Neuronal stem cell (in vitro differentiated cells): ENCODE data around the gene MYO1E.

Experiments used
- DNase-seq: peaks from one replicate; pipeline ENCODE4 v3.0.0-alpha.2; 2013; ENCODE audit warnings: low spot score
- H2AFZ ChIP-seq: one replicate; pipeline ENCODE4 v1.6.1; 2013; ENCODE audit warnings: mild to moderate bottlenecking, low read length, inconsistent platforms
- H2AK5ac ChIP-seq: 2 replicates; pipeline ENCODE4 v1.6.1; 2013; ENCODE audit warnings: low read depth, mild to moderate bottlenecking, inconsistent platforms, low read length, moderate library complexity, mixed read lengths
- H2BK120ac ChIP-seq: 2 replicates; pipeline ENCODE4 v1.6.1; 2013; ENCODE audit warnings: low read depth, mild to moderate bottlenecking, inconsistent platforms, low read length, moderate library complexity, mixed read lengths
- H2BK12ac ChIP-seq: one replicate; pipeline ENCODE4 v1.6.1; 2013; ENCODE audit warnings: low read length, inconsistent platforms
- H2BK15ac ChIP-seq: 2 replicates; pipeline ENCODE4 v1.6.1; 2013; ENCODE audit warnings: mild to moderate bottlenecking, low read length, inconsistent platforms, mixed read lengths
- H2BK5ac ChIP-seq: one replicate; pipeline ENCODE4 v1.6.1; 2013; ENCODE audit warnings: inconsistent platforms, mild to moderate bottlenecking, low read length, moderate library complexity
- H3K14ac ChIP-seq: one replicate; pipeline ENCODE4 v1.6.1; 2013; ENCODE audit warnings: low read length, inconsistent platforms
- H3K18ac ChIP-seq: 2 replicates; pipeline ENCODE4 v1.6.1; 2013; ENCODE audit warnings: low read length, inconsistent platforms
- H3K23ac ChIP-seq: 2 replicates; pipeline ENCODE4 v1.6.1; 2013; ENCODE audit warnings: low read depth, mild to moderate bottlenecking, mixed read lengths, low read length, inconsistent platforms; ENCODE audit not compliant: poor library complexity
- H3K27ac ChIP-seq: replicated peaks from 3 replicates; pipeline ENCODE4 v1.5.1; 2013; ENCODE audit warnings: low read length, inconsistent platforms
- H3K27me3 ChIP-seq, 3 experiments: 2 replicates each; pipeline ENCODE4 v1.6.1; 2013; ENCODE audit warnings: low read length in 3 of 3, mild to moderate bottlenecking in 2 of 3, inconsistent platforms in 1 of 3, low read depth in 1 of 3, mixed read lengths in 1 of 3, moderate library complexity in 1 of 3; ENCODE audit not compliant: control insufficient read depth in 3 of 3, insufficient read depth in 3 of 3
- H3K36me3 ChIP-seq, 2 donors: replicated peaks in 1 of 2; 2 replicates each; pipeline ENCODE4 v1.6.1; 2013; ENCODE audit warnings: low read length in 2 of 2; ENCODE audit not compliant: control insufficient read depth in 2 of 2, insufficient read depth in 2 of 2
- H3K4ac ChIP-seq: 2 replicates; pipeline ENCODE4 v1.6.1; 2013; ENCODE audit warnings: inconsistent platforms, mild to moderate bottlenecking, low read length, moderate library complexity
- H3K4me1 ChIP-seq, 2 donors: 1 replicate in 1 of 2; 2 replicates in 1 of 2; pipeline ENCODE4 v1.6.1; 2013; ENCODE audit warnings: low read length in 2 of 2, low read depth in 1 of 2; ENCODE audit not compliant: control insufficient read depth in 2 of 2, insufficient read depth in 1 of 2
- H3K4me2 ChIP-seq: one replicate; pipeline ENCODE4 v1.6.1; 2013; ENCODE audit warnings: mild to moderate bottlenecking, low read length, inconsistent platforms; ENCODE audit not compliant: insufficient read depth, poor library complexity, severe bottlenecking
- H3K4me3 ChIP-seq, 2 donors: 2 replicates each; pipeline ENCODE4 v1.5.1; 2013; ENCODE audit warnings: low read length in 2 of 2, mild to moderate bottlenecking in 2 of 2, inconsistent platforms in 1 of 2, moderate library complexity in 1 of 2
- H3K79me1 ChIP-seq: one replicate; pipeline ENCODE4 v1.6.1; 2013; ENCODE audit warnings: low read depth, mild to moderate bottlenecking, inconsistent platforms, low read length, moderate library complexity
- H3K9ac ChIP-seq: one replicate; pipeline ENCODE4 v1.6.1; 2013; ENCODE audit warnings: mild to moderate bottlenecking, low read depth, low read length, inconsistent platforms; ENCODE audit not compliant: poor library complexity
- H3K9me3 ChIP-seq, 2 donors: replicated peaks in 1 of 2; 2 replicates each; pipeline versions ENCODE3 to v1.6.1; 2013; ENCODE audit warnings: low read length in 2 of 2, mild to moderate bottlenecking in 2 of 2, inconsistent platforms in 1 of 2, low read depth in 1 of 2, mixed read lengths in 1 of 2, moderate library complexity in 1 of 2; ENCODE audit not compliant: control insufficient read depth in 2 of 2, insufficient read depth in 1 of 2
- H4K8ac ChIP-seq: one replicate; pipeline ENCODE4 v1.6.1; 2013; ENCODE audit warnings: low read depth, mild to moderate bottlenecking, inconsistent platforms, low read length, moderate library complexity
- H4K91ac ChIP-seq: one replicate; pipeline ENCODE4 v1.6.1; 2013; ENCODE audit warnings: low read length, low read depth, mild to moderate bottlenecking, inconsistent platforms; ENCODE audit not compliant: poor library complexity
- whole genome bisulfite sequencing, 2 donors: extraction: QIAGEN DNeasy Blood & Tissue Kit; methylation state at CpG; one replicate each; pipeline ENCODE4 v1.1.7; 2013; ENCODE audit warnings: missing lambda C conversion rate in 2 of 2, mixed read lengths in 1 of 2; ENCODE audit not compliant: insufficient read length in 2 of 2, insufficient replicate concordance in 1 of 2; ENCODE audit errors: extremely low coverage in 2 of 2; 5-methylcytosine and 5-hydroxymethylcytosine counted together

MYO1E gene

DNA sequence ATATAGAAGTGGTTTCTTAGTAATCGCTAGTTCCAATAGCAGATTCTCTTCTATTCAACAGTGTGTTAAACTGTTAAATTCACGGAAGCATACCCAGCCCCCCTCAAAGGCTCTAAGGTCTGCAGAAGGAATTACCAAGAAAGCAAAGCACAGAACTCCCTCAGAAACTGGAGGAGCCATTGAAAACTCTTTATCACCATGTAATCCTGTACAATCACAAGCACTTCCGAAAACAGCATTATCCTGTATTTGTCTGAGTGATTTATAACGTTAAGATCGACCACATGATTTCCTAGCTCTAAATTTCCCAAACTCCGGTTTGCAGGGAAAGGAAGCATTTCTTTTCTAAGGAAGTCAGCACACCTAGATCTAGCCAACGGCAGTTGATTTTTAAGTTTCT lies 20.0 kb downstream of the MYO1E start:
- Histone ChIP-seq H3K36me3 (no peaks in the 10 kb centered on the region), H2AK5ac (no peak overlapping the region), H3K27me3 (no peaks in the 10 kb centered on the region), H3K4me2 (no peak overlapping the region), H3K4me3 (no peak overlapping the region), H3K23ac (no peak overlapping the region), H3K4me1 (no peaks in the 10 kb centered on the region), H3K9me3 (no peaks in the 10 kb centered on the region), H4K91ac (no peak overlapping the region), H2BK12ac (no peak overlapping the region), H3K9ac (no peak overlapping the region), H4K8ac (no peak overlapping the region), H2BK5ac (no peak overlapping the region), H2BK15ac (no peak overlapping the region), H2AFZ (no peak overlapping the region), H3K14ac (no peak overlapping the region), H3K27ac (no peak overlapping the region), H3K4ac (no peak overlapping the region), H3K79me1 (no peaks in the 10 kb centered on the region), H2BK120ac (no peak overlapping the region), H3K18ac (no peak overlapping the region)
- WGBS, 2 donors = no CpG with 5 or more reads among the region's 7 CpGs
- DNase-seq = no peak

DNA sequence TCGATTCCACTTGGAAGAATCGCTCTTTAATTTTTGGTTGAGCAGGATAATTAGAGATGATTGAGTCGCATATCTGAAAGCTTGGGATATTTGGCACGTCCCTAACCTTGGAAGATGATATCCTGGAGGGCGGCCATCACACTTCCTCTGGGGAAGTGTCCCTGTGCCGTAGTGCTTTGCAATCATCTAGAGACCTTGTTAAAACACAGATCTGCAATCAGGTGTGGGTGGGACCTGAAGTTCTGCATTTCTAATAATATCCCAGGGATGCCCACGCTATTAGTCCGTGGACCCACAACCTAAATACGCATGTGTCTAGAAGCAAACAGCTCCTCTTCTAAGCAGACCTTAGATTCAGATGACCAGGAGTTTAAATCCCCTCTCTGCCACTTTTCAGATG lies 20.5 kb downstream of the MYO1E start:
- Histone ChIP-seq H3K36me3 (no peaks in the 10 kb centered on the region), H2BK120ac (no peak overlapping the region), H2AFZ (no peak overlapping the region), H2BK12ac (no peak overlapping the region), H3K4me1 (no peaks in the 10 kb centered on the region), H3K9ac (no peak overlapping the region), H3K4ac (no peak overlapping the region), H3K27me3 (no peaks in the 10 kb centered on the region), H3K79me1 (no peaks in the 10 kb centered on the region), H3K27ac (no peak overlapping the region), H3K18ac (no peak overlapping the region), H2AK5ac (no peak overlapping the region), H3K14ac (no peak overlapping the region), H4K8ac (no peak overlapping the region), H3K4me2 (no peak overlapping the region), H3K9me3 (no peaks in the 10 kb centered on the region), H2BK5ac (no peak overlapping the region), H3K23ac (no peak overlapping the region), H4K91ac (no peak overlapping the region), H2BK15ac (no peak overlapping the region), H3K4me3 (no peak overlapping the region)
- no peak for DNase-seq
- no CpG with 5 or more reads among the region's 9 CpGs for WGBS, 2 donors

DNA sequence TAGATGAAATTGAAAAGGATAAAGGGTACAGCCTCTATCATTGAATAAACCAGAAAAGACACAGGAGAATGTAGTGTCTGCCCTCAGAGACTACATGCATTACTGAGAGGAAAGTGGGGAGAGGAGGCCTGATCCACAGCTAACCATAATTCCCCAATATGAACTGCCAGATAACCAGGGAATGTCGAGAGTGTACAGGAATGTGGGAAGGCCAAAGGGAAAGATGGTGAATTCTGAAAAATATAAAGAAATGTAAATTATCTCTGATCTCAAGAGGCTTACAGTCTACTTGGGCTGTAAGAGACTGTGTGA lies 22.3 kb downstream of the MYO1E start:
- no peak overlapping the region for H2BK5ac ChIP-seq
- H3K4me1 ChIP-seq = peaks cover 0 to 3% of the 10 kb centered on the region in 2 donors
- H3K9ac ChIP-seq = no peak overlapping the region
- no peaks in the 10 kb centered on the region for H3K36me3 ChIP-seq
- H4K8ac ChIP-seq = no peak overlapping the region
- H3K27me3 ChIP-seq = no peaks in the 10 kb centered on the region
- no peak overlapping the region for H2BK15ac ChIP-seq
- no peak overlapping the region for H4K91ac ChIP-seq
- H2AK5ac ChIP-seq = no peak overlapping the region
- no peak overlapping the region for H2AFZ ChIP-seq
- DNase-seq = no peak
- H3K9me3 ChIP-seq = no peaks in the 10 kb centered on the region
- no CpG with 5 or more reads among the region's 1 CpG for WGBS, 2 donors
- H3K14ac ChIP-seq = no peak overlapping the region
- no peak overlapping the region for H3K4ac ChIP-seq
- no peak overlapping the region for H3K4me3 ChIP-seq
- no peak overlapping the region for H2BK120ac ChIP-seq
- no peak overlapping the region for H3K27ac ChIP-seq
- H2BK12ac ChIP-seq = no peak overlapping the region
- no peak overlapping the region for H3K23ac ChIP-seq
- H3K4me2 ChIP-seq = no peak overlapping the region
- H3K79me1 ChIP-seq = no peaks in the 10 kb centered on the region
- no peak overlapping the region for H3K18ac ChIP-seq

DNA sequence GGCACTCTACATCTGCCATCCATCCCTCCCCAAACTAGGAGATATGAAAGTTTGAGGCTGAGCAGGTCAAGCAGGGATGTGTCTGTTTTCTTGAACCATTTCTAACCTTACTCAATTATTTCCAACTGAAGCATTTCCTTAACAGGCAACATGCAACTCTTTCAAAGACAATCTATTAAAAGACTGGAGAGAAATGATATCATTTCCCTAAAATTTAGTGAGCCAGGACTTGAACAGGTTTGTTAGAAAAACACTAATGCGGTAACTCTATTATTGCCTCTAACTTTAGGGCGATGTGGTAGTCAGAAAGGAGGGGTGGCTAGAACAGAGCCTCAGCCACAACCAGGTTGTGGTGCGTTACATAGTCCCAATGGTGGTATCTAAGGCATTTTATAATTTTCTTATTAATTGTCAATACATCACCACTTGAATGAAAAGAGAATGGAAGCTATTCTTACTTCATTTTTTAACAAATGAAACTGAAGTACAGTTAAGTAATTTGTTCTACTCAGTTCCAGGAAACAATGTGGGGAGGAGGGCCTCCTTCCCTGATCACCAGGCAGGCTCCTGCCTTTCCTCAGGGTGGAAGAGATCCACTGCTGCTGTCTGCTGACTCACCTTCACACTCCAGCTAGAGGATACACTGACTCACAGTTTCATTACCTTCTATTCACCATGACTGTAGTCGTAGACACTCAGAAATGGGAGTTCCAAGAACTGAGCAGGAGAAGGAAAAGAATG lies 22.8 kb downstream of the MYO1E start:
- Histone ChIP-seq H4K8ac (no peak overlapping the region), H2BK12ac (no peak overlapping the region), H4K91ac (no peak overlapping the region), H2AK5ac (no peak overlapping the region), H3K23ac (no peak overlapping the region), H2AFZ (no peak overlapping the region), H3K4me2 (no peak overlapping the region), H3K4ac (no peak overlapping the region), H3K18ac (no peak overlapping the region), H3K27ac (no peak overlapping the region), H3K79me1 (no peaks in the 10 kb centered on the region), H3K9ac (no peak overlapping the region), H2BK5ac (no peak overlapping the region), H3K4me3 (no peak overlapping the region), H3K14ac (no peak overlapping the region), H3K36me3 (no peaks in the 10 kb centered on the region), H2BK120ac (no peak overlapping the region), H3K27me3 (no peaks in the 10 kb centered on the region), H3K4me1 (peaks cover 0 to 3% of the 10 kb centered on the region in 2 donors), H3K9me3 (no peaks in the 10 kb centered on the region), H2BK15ac (no peak overlapping the region)
- no peak for DNase-seq
- no CpG with 5 or more reads among the region's 4 CpGs for WGBS, 2 donors
